WTC11 (cell line): ENCODE measurements around the gene ANGEL1. TPM values are rescaled to one million over a fixed set of nuclear protein-coding genes. Genes with fewer than 3 reads are reported as not detected.

Source experiments
- ATAC-seq: fragments of 200-7000 bp; cut with Tn5 transposase; 2 replicates; pipeline ENCODE4 v1.10.0; 2021; ENCODE audit warnings: mild to moderate bottlenecking, moderate library complexity
- CTCF ChIA-PET: fragments of 300-600 bp; sonication (Branson Sonifier 250); formaldehyde crosslinking; loops from one replicate; lab custom pipeline; 2021; ENCODE audit warnings: antibody characterized with exemption; lab: Charles Lee
- POLR2A ChIA-PET: fragments of 350-600 bp; sonication (Branson Sonifier 250); formaldehyde crosslinking; loops from one replicate; lab custom pipeline; 2021; ENCODE audit warnings: antibody characterized with exemption; lab: Charles Lee
- DNase-seq: peaks from one replicate; pipeline ENCODE4 v3.0.0; 2021; ENCODE audit warnings: low spot score
- H3K27ac Mint-ChIP-seq: 2 replicates; pipeline ENCODE4 v1.8.0; 2021; ENCODE audit warnings: mixed read lengths
- H3K27me3 Mint-ChIP-seq: 2 replicates; pipeline ENCODE4 v1.8.0; 2021; ENCODE audit warnings: low read depth, mild to moderate bottlenecking, moderate library complexity, mixed read lengths
- H3K36me3 Mint-ChIP-seq: 2 replicates; pipeline ENCODE4 v1.8.0; 2021; ENCODE audit warnings: mixed read lengths
- H3K4me1 Mint-ChIP-seq: 2 replicates; pipeline ENCODE4 v1.8.0; 2022; ENCODE audit warnings: mixed read lengths
- H3K4me3 Mint-ChIP-seq: 2 replicates; pipeline ENCODE4 v1.8.0; 2021; ENCODE audit warnings: mild to moderate bottlenecking, moderate library complexity, mixed read lengths
- H3K9me3 Mint-ChIP-seq: 2 replicates; pipeline ENCODE4 v1.8.0; 2021; ENCODE audit warnings: mixed read lengths
- ARID4B ChIP-seq: sonication (generic); formaldehyde crosslinking; IDR thresholded peaks from 2 replicates; pipeline ENCODE4 v1.8.0; 2023; ENCODE audit warnings: missing genetic modification reagents, mild to moderate bottlenecking, borderline replicate concordance
- EMX1 ChIP-seq: fragments of 250-450 bp; sonication (Bioruptor Pico); IDR thresholded peaks from 2 replicates; pipeline ENCODE4 v1.8.0; 2021; ENCODE audit warnings: mild to moderate bottlenecking
- FOXP1 ChIP-seq: sonication (generic); formaldehyde crosslinking; IDR thresholded peaks from 2 replicates; pipeline ENCODE4 v1.8.0; 2022; ENCODE audit warnings: missing genetic modification reagents, mild to moderate bottlenecking, moderate library complexity, borderline replicate concordance
- GABPB1 ChIP-seq: sonication (generic); formaldehyde crosslinking; IDR thresholded peaks from 2 replicates; pipeline ENCODE4 v1.8.1; 2023; ENCODE audit warnings: mild to moderate bottlenecking, missing genetic modification reagents
- KAT7 ChIP-seq: sonication (generic); formaldehyde crosslinking; IDR thresholded peaks from 2 replicates; pipeline ENCODE4 v1.8.1; 2023; ENCODE audit warnings: missing genetic modification reagents, mild to moderate bottlenecking, borderline replicate concordance
- MAX ChIP-seq: sonication (generic); formaldehyde crosslinking; IDR thresholded peaks from 2 replicates; pipeline ENCODE4 v1.8.0; 2022; ENCODE audit warnings: mild to moderate bottlenecking, missing genetic modification reagents
- OVOL2 ChIP-seq: fragments of 250-450 bp; sonication (Bioruptor Pico); IDR thresholded peaks from 2 replicates; pipeline ENCODE4 v1.9.0; 2021; ENCODE audit warnings: mild to moderate bottlenecking, borderline replicate concordance
- PREB ChIP-seq: sonication (generic); formaldehyde crosslinking; IDR thresholded peaks from 2 replicates; pipeline ENCODE4 v1.8.1; 2022; ENCODE audit warnings: mild to moderate bottlenecking, missing genetic modification reagents, moderate library complexity, borderline replicate concordance
- RORB ChIP-seq: fragments of 250-450 bp; sonication (Bioruptor Pico); IDR thresholded peaks from 2 replicates; pipeline ENCODE4 v1.9.0; 2021; ENCODE audit warnings: mild to moderate bottlenecking
- SP1 ChIP-seq: sonication (generic); formaldehyde crosslinking; conservative IDR thresholded peaks from 2 replicates; pipeline ENCODE4 v1.8.1; 2022; ENCODE audit warnings: missing genetic modification reagents
- STAT6 ChIP-seq: sonication (generic); formaldehyde crosslinking; conservative IDR thresholded peaks from 2 replicates; pipeline ENCODE4 v1.8.1; 2023; ENCODE audit warnings: mild to moderate bottlenecking, low read depth, missing genetic modification reagents, moderate library complexity
- TCF7 ChIP-seq: sonication (generic); formaldehyde crosslinking; IDR thresholded peaks from 2 replicates; pipeline ENCODE4 v1.8.0; 2022; ENCODE audit warnings: mild to moderate bottlenecking, low read depth, missing genetic modification reagents, moderate library complexity
- USF2 ChIP-seq: sonication (generic); formaldehyde crosslinking; IDR thresholded peaks from 2 replicates; pipeline ENCODE4 v1.8.1; 2023; ENCODE audit warnings: mild to moderate bottlenecking, missing genetic modification reagents, moderate library complexity
- ZNF138 ChIP-seq: sonication (generic); formaldehyde crosslinking; conservative IDR thresholded peaks from 2 replicates; pipeline ENCODE4 v1.8.1; 2022; ENCODE audit warnings: mild to moderate bottlenecking, moderate library complexity, missing genetic modification reagents
- ZNF219 ChIP-seq: sonication (generic); formaldehyde crosslinking; IDR thresholded peaks from 2 replicates; pipeline ENCODE4 v1.8.0; 2023; ENCODE audit warnings: missing genetic modification reagents, mild to moderate bottlenecking, borderline replicate concordance
- ZNF396 ChIP-seq: fragments of 250-450 bp; sonication (Bioruptor Pico); IDR thresholded peaks from 2 replicates; pipeline ENCODE4 v1.8.0; 2021; ENCODE audit warnings: mild to moderate bottlenecking, moderate library complexity, borderline replicate concordance
- ZNF416 ChIP-seq: fragments of 250-450 bp; sonication (Bioruptor Pico); IDR thresholded peaks from 2 replicates; pipeline ENCODE4 v1.9.0; 2021; ENCODE audit warnings: mild to moderate bottlenecking, inconsistent platforms
- ZNF425 ChIP-seq: fragments of 250-450 bp; sonication (Bioruptor Pico); conservative IDR thresholded peaks from 2 replicates; pipeline ENCODE4 v1.9.0; 2021; ENCODE audit warnings: mild to moderate bottlenecking
- total RNA-seq: library from RNA; stranded (reverse); gene quantifications from 3 replicates; pipeline ENCODE4 v1.2.3, GENCODE V29; 2021

The ANGEL1 gene
- total RNA-seq, 1 experiment from 2014 or later, result 29.7 TPM

GRCh38 chr14:76768671-76769500 lies 43.8 kb downstream of the ANGEL1 start (continued):
- TF ChIP-seq STAT6 (no peak), MAX (CRISPR knock-in tag) (no peak), PREB (no peak), ZNF416 (CRISPR knock-in tag) (no peak)

GRCh38 chr14:76767681-76768656 lies 44.7 kb downstream of the ANGEL1 start:
- peak overlapping the region; percentile 44 for H3K4me3 Mint-ChIP-seq
- TF ChIP-seq RORB (CRISPR knock-in tag) (no peak), ZNF219 (CRISPR knock-in tag) (no peak), ZNF396 (CRISPR knock-in tag) (no peak), ZNF138 (no peak), USF2 (CRISPR knock-in tag) (peak; percentile 41), OVOL2 (CRISPR knock-in tag) (no peak)
- peaks cover 32% of the 10 kb centered on the region for H3K27me3 Mint-ChIP-seq
- no peak overlapping the region for H3K27ac Mint-ChIP-seq
- POLR2A ChIA-PET, result interaction anchor here (1.1 kb wide), 1 partner anchor 11 kb away, joined by 3 read pairs; no protein-coding TSS in a partner anchor
- no peaks in the 10 kb centered on the region for H3K36me3 Mint-ChIP-seq
- DNase-seq, result peak; percentile 52
- H3K4me1 Mint-ChIP-seq, result peaks cover 28% of the 10 kb centered on the region
- peak; percentile 62 for ATAC-seq
- CTCF ChIA-PET, result interaction anchor here (0.5 to 2.7 kb wide), 5 partner anchors 17 to 712 kb away, joined by 3 to 28 read pairs (median 5); no protein-coding TSS in a partner anchor
- no peaks in the 10 kb centered on the region for H3K9me3 Mint-ChIP-seq

- ATAC-seq (no peak), DNase-seq (no peak)
- Mint-ChIP-seq H3K36me3 (no peaks in the 10 kb centered on the region), H3K27me3 (peaks cover 51% of the 10 kb centered on the region), H3K4me3 (no peak overlapping the region), H3K9me3 (no peaks in the 10 kb centered on the region), H3K27ac (no peak overlapping the region), H3K4me1 (peaks cover 30% of the 10 kb centered on the region)
- ChIA-PET POLR2A (no interaction called here), CTCF (interaction anchor here (1.0 to 1.9 kb wide), 2 partner anchors 19 to 55 kb away, joined by 5 read pairs; no protein-coding TSS in a partner anchor)
- no peak for TF ChIP-seq KAT7 (CRISPR knock-in tag)
- TF ChIP-seq TCF7 (CRISPR knock-in tag), result no peak
- no peak for TF ChIP-seq FOXP1 (CRISPR knock-in tag)
- no peak for TF ChIP-seq GABPB1 (CRISPR knock-in tag)
- TF ChIP-seq ZNF425, result no peak
- no peak for TF ChIP-seq EMX1 (CRISPR knock-in tag)
- TF ChIP-seq SP1 (CRISPR knock-in tag), result no peak
- TF ChIP-seq ARID4B (CRISPR knock-in tag), result no peak
Measured at GRCh38 chr14:76765461-76765931, 47.2 kb downstream of the ANGEL1 start.
